Measurements from ENCODE around the gene RPS19BP1.

DNA sequence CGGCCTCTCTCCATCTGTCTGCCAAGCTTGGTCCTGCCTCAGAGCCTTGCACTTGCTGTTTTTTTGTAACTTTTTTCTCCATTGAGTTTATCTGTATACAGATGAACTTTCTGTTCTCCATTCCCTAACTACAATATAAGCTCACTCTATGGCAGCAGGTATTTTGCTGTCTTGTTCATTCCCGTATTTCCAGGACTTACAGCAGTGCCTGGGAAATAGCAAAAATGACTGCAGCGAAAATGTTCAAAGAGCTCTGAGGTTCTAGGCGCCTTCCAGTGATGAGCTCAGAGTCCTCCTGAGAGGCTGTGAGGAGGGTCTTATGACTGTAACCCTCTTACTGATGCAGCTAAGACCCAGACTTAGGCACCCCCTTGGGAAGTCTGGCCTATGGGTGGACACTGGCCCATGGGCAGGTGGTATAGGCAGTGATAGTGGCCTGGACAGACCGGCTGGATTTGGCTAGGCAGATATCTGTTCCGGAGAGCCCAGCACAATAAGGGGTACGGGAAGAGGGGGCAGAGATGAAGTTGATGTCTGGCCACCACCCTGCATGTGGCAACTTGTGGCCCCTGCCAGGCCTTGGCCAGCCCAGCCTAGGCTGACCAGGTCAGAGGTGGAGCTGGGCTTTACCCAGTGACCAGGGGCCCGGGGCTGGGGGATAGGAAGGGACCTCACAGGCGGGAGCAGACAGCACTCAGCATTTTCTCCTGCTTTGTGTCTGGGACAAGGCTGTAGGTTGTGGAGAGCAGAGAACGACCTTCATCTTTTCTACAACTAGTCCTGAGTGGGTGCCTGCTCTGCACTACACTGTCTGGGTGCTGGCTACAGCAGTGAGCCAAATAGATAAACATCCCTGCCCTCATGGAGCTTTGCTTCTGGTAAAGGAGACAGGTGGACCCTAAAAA, 7.5 kb downstream of the RPS19BP1 start:
- TF ChIP-seq CTCF (IDR thresholded peaks at IDR 0.05) (no peak), EZH2 (IDR thresholded peaks at IDR 0.05) (no peak)
